ENCODE results near the gene ADORA2A.

- TF ChIP-seq BHLHE40 (IDR thresholded peaks at IDR 0.05; ENCODE audit: borderline replicate concordance), result no peak
- TF ChIP-seq HDGF (IDR thresholded peaks at IDR 0.05; ENCODE audit: borderline replicate concordance), result no peak
- no peak for TF ChIP-seq FOXM1 (IDR thresholded peaks at IDR 0.05; ENCODE audit: borderline replicate concordance)
- TF ChIP-seq SP1 (IDR thresholded peaks at IDR 0.05), result no peak
- TF ChIP-seq FOXA1 (IDR thresholded peaks at IDR 0.05), result no peak
Measured at GRCh38 chr22:24482575-24482974, 55.2 kb downstream of the ADORA2A start.
